Uterus (tissue), 4 donors: ENCODE data around the gene GNB2. TPM values are rescaled to one million over a fixed set of nuclear protein-coding genes. Genes with fewer than 3 reads are reported as not detected.
"Not testable (repeated sequence)": the region's sequence is repeated elsewhere in the genome, so short reads cannot be mapped to it uniquely, and the experiment has no call there.

Source experiments
- DNase-seq, 2 donors: peaks; one replicate each; pipeline ENCODE4 v3.0.0-alpha.2; 2019 to 2020
- H3K27ac ChIP-seq, 2 donors: fragments of 200-600 bp; sonication (generic); 1 replicate in 1 of 2; 2 replicates in 1 of 2; pipeline ENCODE4 v1.5.1; 2016 to 2018
- H3K27me3 ChIP-seq, 2 donors: fragments of 200-600 bp; sonication (generic); one replicate each; pipeline ENCODE4 v1.5.1; 2018 to 2019; ENCODE audit warnings: control low read depth in 1 of 2
- H3K36me3 ChIP-seq, 2 donors: fragments of 200-600 bp; sonication (generic); one replicate each; pipeline ENCODE4 v1.5.1; 2019; ENCODE audit warnings: control low read depth in 1 of 2
- H3K4me1 ChIP-seq, 2 donors: fragments of 200-600 bp; sonication (generic); one replicate each; pipeline ENCODE4 v1.5.1; 2018 to 2019; ENCODE audit warnings: control low read depth in 1 of 2
- H3K4me3 ChIP-seq, 2 donors: fragments of 200-600 bp; sonication (generic); 1 replicate in 1 of 2; 2 replicates in 1 of 2; pipeline ENCODE4 v1.5.1; 2018 to 2019; ENCODE audit warnings: mild to moderate bottlenecking in 1 of 2
- H3K9me3 ChIP-seq, 2 donors: fragments of 200-600 bp; sonication (generic); one replicate each; pipeline ENCODE4 v1.5.1; 2019; ENCODE audit warnings: control low read depth in 1 of 2
- POLR2A ChIP-seq, 2 donors: fragments of 450-650 bp; IDR thresholded peaks; one replicate each; pipeline ENCODE4 v1.6.1; 2016; ENCODE audit warnings: antibody characterized with exemption in 2 of 2, mild to moderate bottlenecking in 1 of 2, moderate library complexity in 1 of 2
- intact Hi-C: fragments of 100-400 bp; cut with DNase I; formaldehyde crosslinking; loops from one replicate; pipeline ENCODE4 v1.15.1; 2023; ENCODE audit warnings: low total_unique reads
- total RNA-seq, 4 donors: library from RNA; depleted of rRNA in 3 of 4; stranded (reverse); fragments of >200 nt in 3 of 4; gene quantifications; one replicate each; pipeline versions ENCODE4 v1.1.0 to v1.2.4, GENCODE V29; 2014 to 2023
- TF ChIP-seq, protein P1 (sequence below), 4 experiments: fragments of 200-600 bp in 2 of 4; fragments of 450-650 bp in 2 of 4; sonication (generic) in 2 of 4; IDR thresholded peaks; one replicate each; pipeline ENCODE4 v1.5.1; 2016 to 2019; ENCODE audit warnings: antibody characterized with exemption in 4 of 4, mild to moderate bottlenecking in 2 of 4, moderate library complexity in 1 of 4
- donor health status: DM: yes; HTN: yes; CAD: no.

Gene GNB2
- total RNA-seq, 4 donors from 2014 or later = 72.0 to 245 (median 94.3) TPM

GRCh38 chr7:100668069-100668449 is 5.5 kb upstream of the GNB2 start:
- Histone ChIP-seq H3K27ac (no peak overlapping the region), H3K4me3 (no peak overlapping the region), H3K4me1 (no peaks in the 10 kb centered on the region), H3K9me3 (no peaks in the 10 kb centered on the region), H3K27me3 (no peaks in the 10 kb centered on the region), H3K36me3 (no peaks in the 10 kb centered on the region)
- TF ChIP-seq, protein P1, sequence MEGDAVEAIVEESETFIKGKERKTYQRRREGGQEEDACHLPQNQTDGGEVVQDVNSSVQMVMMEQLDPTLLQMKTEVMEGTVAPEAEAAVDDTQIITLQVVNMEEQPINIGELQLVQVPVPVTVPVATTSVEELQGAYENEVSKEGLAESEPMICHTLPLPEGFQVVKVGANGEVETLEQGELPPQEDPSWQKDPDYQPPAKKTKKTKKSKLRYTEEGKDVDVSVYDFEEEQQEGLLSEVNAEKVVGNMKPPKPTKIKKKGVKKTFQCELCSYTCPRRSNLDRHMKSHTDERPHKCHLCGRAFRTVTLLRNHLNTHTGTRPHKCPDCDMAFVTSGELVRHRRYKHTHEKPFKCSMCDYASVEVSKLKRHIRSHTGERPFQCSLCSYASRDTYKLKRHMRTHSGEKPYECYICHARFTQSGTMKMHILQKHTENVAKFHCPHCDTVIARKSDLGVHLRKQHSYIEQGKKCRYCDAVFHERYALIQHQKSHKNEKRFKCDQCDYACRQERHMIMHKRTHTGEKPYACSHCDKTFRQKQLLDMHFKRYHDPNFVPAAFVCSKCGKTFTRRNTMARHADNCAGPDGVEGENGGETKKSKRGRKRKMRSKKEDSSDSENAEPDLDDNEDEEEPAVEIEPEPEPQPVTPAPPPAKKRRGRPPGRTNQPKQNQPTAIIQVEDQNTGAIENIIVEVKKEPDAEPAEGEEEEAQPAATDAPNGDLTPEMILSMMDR (IDR thresholded peaks at IDR 0.05) = no peak
- no peak for TF ChIP-seq POLR2A (IDR thresholded peaks at IDR 0.05)
- intact Hi-C loops = no loop called here
- no peak for DNase-seq

- DNase-seq, H3K4me3 ChIP-seq, H3K27me3 ChIP-seq, H3K36me3 ChIP-seq, H3K9me3 ChIP-seq, H3K4me1 ChIP-seq, H3K27ac ChIP-seq, intact Hi-C loops: not testable (repeated sequence)
Observed at GRCh38 chr7:100669106-100669505, 4.4 kb upstream of the GNB2 start.

DNA sequence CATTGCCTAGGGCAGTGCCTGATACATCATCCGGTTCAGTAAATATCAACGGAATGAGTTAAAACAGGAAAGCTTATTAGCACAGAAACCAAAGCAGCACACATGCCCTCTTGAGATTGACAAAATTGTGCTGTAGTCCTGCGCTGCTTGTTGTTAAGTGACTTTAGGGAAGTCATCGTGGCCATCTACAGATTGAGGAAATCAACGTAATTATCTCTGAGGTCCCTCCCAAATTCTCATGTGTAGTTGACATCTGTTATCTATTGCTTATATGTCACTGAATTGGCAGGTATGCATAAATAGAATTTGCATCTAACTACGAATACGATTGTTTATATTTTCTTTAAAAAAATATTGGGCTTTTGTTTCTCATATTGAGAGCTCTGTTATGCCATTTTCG is 3.5 kb upstream of the GNB2 start:
- H3K36me3 ChIP-seq = no peaks in the 10 kb centered on the region
- intact Hi-C loops = loop anchor here (10.0 kb wide), 1 partner anchor 85 kb away; the partner anchor contains the start of genes FBXO24 and LRCH4
- no peak overlapping the region for H3K4me3 ChIP-seq
- no peaks in the 10 kb centered on the region for H3K9me3 ChIP-seq
- no peak overlapping the region for H3K27ac ChIP-seq
- TF ChIP-seq POLR2A (IDR thresholded peaks at IDR 0.05) = no peak
- TF ChIP-seq, protein P1 (IDR thresholded peaks at IDR 0.05) = no peak
- H3K27me3 ChIP-seq = no peaks in the 10 kb centered on the region
- no peak for DNase-seq
- no peaks in the 10 kb centered on the region for H3K4me1 ChIP-seq

DNA sequence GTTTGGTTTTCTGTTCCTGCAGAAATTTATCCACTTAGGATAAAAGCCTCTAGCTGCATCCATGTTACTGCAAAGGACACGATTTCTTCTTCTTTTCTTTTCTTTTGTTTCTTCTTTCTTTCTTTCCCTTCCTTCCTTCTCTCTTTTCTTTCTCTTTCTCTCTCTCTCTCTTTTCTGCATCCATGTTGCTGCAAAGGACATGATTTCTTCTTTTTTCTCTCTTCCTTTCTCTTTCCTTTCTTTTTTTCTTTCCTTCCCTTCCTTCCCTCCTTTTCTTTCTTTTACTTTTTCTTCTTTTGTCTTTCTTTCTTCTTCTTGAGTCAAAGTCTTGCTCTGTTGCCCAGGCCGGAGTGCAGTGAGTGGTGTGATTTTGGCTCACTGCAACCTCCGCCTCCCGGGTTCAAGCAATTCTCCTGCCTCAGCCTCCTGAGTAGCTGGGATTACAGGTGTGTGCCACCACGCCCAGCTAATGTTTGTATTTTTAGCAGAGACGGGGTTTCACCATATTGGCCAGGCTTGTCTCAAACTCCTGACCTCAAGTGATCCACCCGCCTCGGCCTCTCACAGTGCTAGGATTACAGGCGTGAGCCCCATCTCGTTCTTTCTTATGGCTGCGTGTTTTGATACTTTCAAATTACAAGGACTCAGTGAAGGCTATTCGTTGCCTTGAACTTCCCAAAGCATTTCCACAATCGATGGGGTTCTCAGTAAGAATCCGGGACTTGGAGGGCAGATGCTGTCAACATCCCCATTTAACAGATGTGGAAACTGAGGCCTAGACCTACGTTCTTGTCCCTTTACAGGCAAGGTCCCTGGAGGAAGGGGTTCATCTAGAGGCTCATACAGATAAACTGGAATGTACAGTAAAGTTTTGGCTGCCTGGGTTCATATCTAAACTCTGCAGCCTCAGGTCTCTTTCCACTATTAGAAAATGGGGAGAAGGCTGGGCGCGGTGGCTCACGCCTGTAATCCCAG is 1.9 kb upstream of the GNB2 start:
- Histone ChIP-seq H3K4me1 (no peaks in the 10 kb centered on the region), H3K36me3 (no peaks in the 10 kb centered on the region), H3K4me3 (no peak overlapping the region), H3K27ac (no peak overlapping the region), H3K9me3 (no peaks in the 10 kb centered on the region), H3K27me3 (no peaks in the 10 kb centered on the region)
- TF ChIP-seq, protein P1 (IDR thresholded peaks at IDR 0.05) = no peak
- no peak for TF ChIP-seq POLR2A (IDR thresholded peaks at IDR 0.05)
- intact Hi-C loops = loop anchor here (10.0 kb wide), 1 partner anchor 87 kb away; the partner anchor contains the start of genes FBXO24 and LRCH4
- no peak for DNase-seq

- TF ChIP-seq POLR2A (IDR thresholded peaks at IDR 0.05) = peak in 1 of 2 donors; percentile 7
- TF ChIP-seq, protein P1 (IDR thresholded peaks at IDR 0.05) = no peak
- H3K4me3 ChIP-seq = peak overlapping the region; percentile 76 to 94
- DNase-seq = peak; percentile 60 to 61
- H3K27ac ChIP-seq = peak overlapping the region; percentile 85 to 92
- no peaks in the 10 kb centered on the region for H3K9me3 ChIP-seq
- intact Hi-C loops = loop anchor here (10.0 kb wide), 1 partner anchor 89 kb away; the partner anchor contains the start of genes FBXO24 and LRCH4
- H3K36me3 ChIP-seq = no peaks in the 10 kb centered on the region
- no peaks in the 10 kb centered on the region for H3K27me3 ChIP-seq
- H3K4me1 ChIP-seq = no peaks in the 10 kb centered on the region
Observed at GRCh38 chr7:100673942-100674410, 436 bp downstream of the GNB2 start.
